ENCODE results near the gene RNPS1.
"Not testable (repeated sequence)": the region's sequence is repeated elsewhere in the genome, so short reads cannot be mapped to it uniquely, and the experiment has no call there.

Gene RNPS1

GRCh38 chr16:2257726-2258125 is 10.2 kb downstream of the RNPS1 start:
- no peak for DNase-seq (ENCODE audit: low spot score)

GRCh38 chr16:2256531-2257140 is 11.3 kb downstream of the RNPS1 start:
- DNase-seq (ENCODE audit: low spot score), result no peak

- no peak for DNase-seq (ENCODE audit: low spot score)
These were observed 14.6 kb downstream of the RNPS1 start for GRCh38 chr16:2253293-2253692.

- no peak for DNase-seq (ENCODE audit: low spot score)
These were observed 15.1 kb downstream of the RNPS1 start for GRCh38 chr16:2252806-2253148.

- DNase-seq (ENCODE audit: low spot score), result peak; percentile 85
These were observed 16.4 kb downstream of the RNPS1 start, which contains the start of gene ECI1 for GRCh38 chr16:2251296-2252111. ECI1 (minus strand) TSS chr16:2251587; CDS start chr16:2251566, 21 bp downstream.

GRCh38 chr16:2250652-2251295 is 17.2 kb downstream of the RNPS1 start:
- peak; percentile 43 for DNase-seq (ENCODE audit: low spot score)

GRCh38 chr16:2246301-2246885 is 21.5 kb downstream of the RNPS1 start:
- no peak for DNase-seq (ENCODE audit: low spot score)

- DNase-seq (ENCODE audit: low spot score), result no peak
These were observed 22.8 kb downstream of the RNPS1 start for GRCh38 chr16:2244926-2245795.

GRCh38 chr16:2244301-2244700 is 23.6 kb downstream of the RNPS1 start:
- DNase-seq (ENCODE audit: low spot score), result no peak

GRCh38 chr16:2243781-2244180 is 24.1 kb downstream of the RNPS1 start:
- DNase-seq (ENCODE audit: low spot score), result no peak

GRCh38 chr16:2243031-2243528 is 24.8 kb downstream of the RNPS1 start:
- DNase-seq (ENCODE audit: low spot score), result no peak

GRCh38 chr16:2242598-2242997 is 25.3 kb downstream of the RNPS1 start:
- no peak for DNase-seq (ENCODE audit: low spot score)

GRCh38 chr16:2240331-2240730 is 27.6 kb downstream of the RNPS1 start:
- DNase-seq (ENCODE audit: low spot score), result not testable (repeated sequence)

- DNase-seq (ENCODE audit: low spot score), result no peak
These were observed 28.9 kb downstream of the RNPS1 start for GRCh38 chr16:2238838-2239675.

- DNase-seq (ENCODE audit: low spot score), result no peak
These were observed 29.6 kb downstream of the RNPS1 start for GRCh38 chr16:2238150-2238837.

GRCh38 chr16:2237493-2238149 is 30.3 kb downstream of the RNPS1 start:
- DNase-seq (ENCODE audit: low spot score), result no peak

- DNase-seq (ENCODE audit: low spot score), result no peak
These were observed 30.8 kb downstream of the RNPS1 start for GRCh38 chr16:2237102-2237482.

- DNase-seq (ENCODE audit: low spot score), result no peak
These were observed 31.4 kb downstream of the RNPS1 start, which contains the start of gene DNASE1L2 for GRCh38 chr16:2236337-2237101. DNASE1L2 (plus strand) TSS chr16:2236444; CDS start chr16:2236817, 373 bp downstream.

Data from CD4-positive, alpha-beta T cell treated with Interleukin-2 at 100 ng/mL for 4 hours (primary cell).